Esophagus muscularis mucosa (tissue), 4 donors: ENCODE results near the gene ATP5ME. TPM values are rescaled to one million over a fixed set of nuclear protein-coding genes. Genes with fewer than 3 reads are reported as not detected.

Source experiments
- DNase-seq: peaks from one replicate; pipeline ENCODE4 v3.0.0-alpha.2; 2017; ENCODE audit errors: extremely low spot score
- H3K27ac ChIP-seq, 4 donors: fragments of 200-600 bp; sonication (generic); replicated peaks in 1 of 4; 1 replicate in 3 of 4; 2 replicates in 1 of 4; pipeline ENCODE4 v1.5.1; 2016 to 2019; ENCODE audit warnings: mild to moderate bottlenecking in 1 of 4
- H3K27me3 ChIP-seq, 4 donors: fragments of 200-600 bp; sonication (generic); one replicate each; pipeline versions ENCODE4 v1.5.1 to v1.6.0; 2016 to 2019
- H3K36me3 ChIP-seq, 4 donors: fragments of 200-600 bp; sonication (generic); one replicate each; pipeline ENCODE4 v1.5.1; 2016 to 2019
- H3K4me1 ChIP-seq, 4 donors: fragments of 200-600 bp; sonication (generic); one replicate each; pipeline ENCODE4 v1.5.1; 2016 to 2019
- H3K4me3 ChIP-seq, 4 donors: fragments of 200-600 bp; sonication (generic); 1 replicate in 2 of 4; 2 replicates in 2 of 4; pipeline ENCODE4 v1.5.1; 2016 to 2019; ENCODE audit warnings: mild to moderate bottlenecking in 4 of 4, moderate library complexity in 1 of 4
- H3K9me3 ChIP-seq, 4 donors: fragments of 200-600 bp; sonication (generic); 1 replicate in 3 of 4; 2 replicates in 1 of 4; pipeline ENCODE4 v1.5.1; 2016 to 2019
- CTCF ChIP-seq, 3 experiments: fragments of 200-600 bp in 2 of 3; fragments of 450-650 bp in 1 of 3; sonication (generic) in 2 of 3; IDR thresholded peaks; one replicate each; pipeline ENCODE4 v1.5.1; 2017 to 2019; ENCODE audit warnings: antibody characterized with exemption in 3 of 3, mild to moderate bottlenecking in 2 of 3, moderate library complexity in 1 of 3
- EP300 ChIP-seq: sonication (generic); formaldehyde crosslinking; IDR thresholded peaks from one replicate; pipeline ENCODE4 v1.6.1; 2017; ENCODE audit warnings: antibody characterized with exemption
- POLR2A ChIP-seq: fragments of 450-650 bp; IDR thresholded peaks from one replicate; pipeline ENCODE4 v1.6.1; 2017; ENCODE audit warnings: antibody characterized with exemption, moderate library complexity, mild to moderate bottlenecking, low read depth
- POLR2AphosphoS5 ChIP-seq, 2 donors: sonication (generic); formaldehyde crosslinking; IDR thresholded peaks; one replicate each; pipeline ENCODE4 v1.6.1; 2017; ENCODE audit warnings: antibody characterized with exemption in 2 of 2
- WGBS: methylation state at CpG from one replicate; pipeline ENCODE4 v1.1.5; 2018; 5-methylcytosine and 5-hydroxymethylcytosine counted together
- intact Hi-C: fragments of 100-400 bp; cut with DNase I; formaldehyde crosslinking; loops from one replicate; pipeline ENCODE4 v1.15.1; 2023
- total RNA-seq, 4 donors: library from RNA; depleted of rRNA; stranded (reverse); fragments of >200 nt; gene quantifications; one replicate each; pipeline versions ENCODE4 v1.1.0 to v1.2.1, GENCODE V29; 2016

Gene ATP5ME
- total RNA-seq, 4 donors from 2014 or later: 111 to 224 (median 154) TPM

- H3K9me3 ChIP-seq: no peaks in the 10 kb centered on the region
- TF ChIP-seq POLR2A (no peak), EP300 (no peak), CTCF (IDR thresholded peaks at IDR 0.05) (no peak), POLR2AphosphoS5 (IDR thresholded peaks at IDR 0.05) (no peak)
- DNase-seq: no peak
- WGBS: 96% methylated on average over 1 of the region's 1 CpG
- intact Hi-C loops: no loop called here
- no peaks in the 10 kb centered on the region for H3K36me3 ChIP-seq
- H3K4me1 ChIP-seq: peaks cover 23 to 47% (median 41%) of the 10 kb centered on the region in 4 donors
- H3K27me3 ChIP-seq: no peaks in the 10 kb centered on the region
- peak overlapping the region; percentile 76 to 98 (median 98) for H3K4me3 ChIP-seq
- H3K27ac ChIP-seq: peak overlapping the region; percentile 20 to 89 (median 86)
Measured at GRCh38 chr4:704971-705277, 30.8 kb upstream of the ATP5ME start.

GRCh38 chr4:704198-704891, 30.3 kb upstream of the ATP5ME start:
- H3K4me3 ChIP-seq: no peak overlapping the region
- WGBS: 96% methylated on average over 40 of the region's 46 CpGs
- intact Hi-C loops: no loop called here
- no peaks in the 10 kb centered on the region for H3K36me3 ChIP-seq
- H3K4me1 ChIP-seq: peaks cover 23 to 42% (median 36%) of the 10 kb centered on the region in 4 donors
- no peaks in the 10 kb centered on the region for H3K9me3 ChIP-seq
- H3K27ac ChIP-seq: no peak overlapping the region
- DNase-seq: no peak
- no peak for TF ChIP-seq EP300
- no peak for TF ChIP-seq POLR2A
- no peak for TF ChIP-seq POLR2AphosphoS5 (IDR thresholded peaks at IDR 0.05)
- TF ChIP-seq CTCF (IDR thresholded peaks at IDR 0.05): no peak
- H3K27me3 ChIP-seq: no peaks in the 10 kb centered on the region

GRCh38 chr4:703336-704197, 29.5 kb upstream of the ATP5ME start:
- TF ChIP-seq EP300: no peak
- TF ChIP-seq CTCF (IDR thresholded peaks at IDR 0.05): no peak
- no peak for TF ChIP-seq POLR2AphosphoS5 (IDR thresholded peaks at IDR 0.05)
- no peak for TF ChIP-seq POLR2A
- Histone ChIP-seq H3K4me1 (peaks cover 18 to 35% (median 30%) of the 10 kb centered on the region in 4 donors), H3K36me3 (no peaks in the 10 kb centered on the region), H3K27ac (no peak overlapping the region), H3K27me3 (no peaks in the 10 kb centered on the region), H3K9me3 (no peaks in the 10 kb centered on the region), H3K4me3 (no peak overlapping the region)
- WGBS: 85% methylated on average over 3 of the region's 10 CpGs
- DNase-seq: no peak
- intact Hi-C loops: no loop called here

- peaks cover 11 to 26% (median 21%) of the 10 kb centered on the region in 4 donors for H3K4me1 ChIP-seq
- no peaks in the 10 kb centered on the region for H3K36me3 ChIP-seq
- intact Hi-C loops: no loop called here
- H3K4me3 ChIP-seq: no peak overlapping the region
- WGBS: 78% methylated on average over 6 of the region's 7 CpGs
- no peak overlapping the region for H3K27ac ChIP-seq
- DNase-seq: no peak
- H3K27me3 ChIP-seq: no peaks in the 10 kb centered on the region
- H3K9me3 ChIP-seq: no peaks in the 10 kb centered on the region
- TF ChIP-seq CTCF (IDR thresholded peaks at IDR 0.05) (no peak), POLR2A (no peak), POLR2AphosphoS5 (IDR thresholded peaks at IDR 0.05) (no peak), EP300 (no peak)
Measured at GRCh38 chr4:702618-703048, 28.6 kb upstream of the ATP5ME start.
